Activated naive CD8-positive, alpha-beta T cell treated with anti-CD3 and anti-CD28 coated beads, Interleukin-2, amount 10 ng/mL, durations not matched to agents 7 days and 5 days (primary cell): ENCODE data around the gene TTK. TPM values are rescaled to one million over a fixed set of nuclear protein-coding genes. Genes with fewer than 3 reads are reported as not detected.
A peak's percentile ranks its signal among the peaks of the same experiment; 100 is the strongest.
"Not testable (repeated sequence)": the region's sequence is repeated elsewhere in the genome, so short reads cannot be mapped to it uniquely, and the experiment has no call there.

ENCODE experiments used
- ATAC-seq: fragments of 150-1000 bp; cut with Tn5 transposase; one replicate; pipeline ENCODE4 v1.10.0; 2021; ENCODE audit warnings: low read depth, moderate library complexity
- POLR2A ChIA-PET: fragments of 350-600 bp; sonication (Branson Sonifier 250); formaldehyde crosslinking; loops from one replicate; lab custom pipeline; 2021; ENCODE audit warnings: antibody characterized with exemption; lab: Charles Lee
- DNase-seq: peaks from one replicate; pipeline ENCODE4 v3.0.0; 2021
- H3K27ac Mint-ChIP-seq: one replicate; pipeline ENCODE4 v1.8.0; 2022; ENCODE audit warnings: mild to moderate bottlenecking, mixed read lengths
- H3K27me3 Mint-ChIP-seq: one replicate; pipeline ENCODE4 v1.8.0; 2022; ENCODE audit warnings: mild to moderate bottlenecking, moderate library complexity, mixed read lengths
- H3K36me3 Mint-ChIP-seq: one replicate; pipeline ENCODE4 v1.8.0; 2021; ENCODE audit warnings: mild to moderate bottlenecking, mixed read lengths
- H3K4me1 Mint-ChIP-seq: one replicate; pipeline ENCODE4 v1.8.0; 2021; ENCODE audit warnings: mixed read lengths
- H3K4me3 Mint-ChIP-seq: one replicate; pipeline ENCODE4 v1.8.0; 2022; ENCODE audit warnings: mild to moderate bottlenecking, moderate library complexity, mixed read lengths
- H3K9me3 Mint-ChIP-seq: one replicate; pipeline ENCODE4 v1.8.0; 2021; ENCODE audit warnings: mixed read lengths
- total RNA-seq, 2 experiments: library from RNA; stranded (reverse); gene quantifications; one replicate each; pipeline ENCODE4 v1.2.3, GENCODE V29; 2021

Gene TTK
- total RNA-seq, 2 experiments from 2014 or later: 25.7 to 27.1 TPM

GRCh38 chr6:80001337-80001736 lies 3.1 kb upstream of the TTK start:
- POLR2A ChIA-PET: no interaction called here
- no peak for ATAC-seq
- Mint-ChIP-seq H3K4me1 (peaks cover 24% of the 10 kb centered on the region), H3K9me3 (no peaks in the 10 kb centered on the region), H3K27ac (no peak overlapping the region), H3K4me3 (no peak overlapping the region), H3K36me3 (peaks cover 8% of the 10 kb centered on the region), H3K27me3 (peaks cover 20% of the 10 kb centered on the region)
- no peak for DNase-seq

GRCh38 chr6:80003826-80004172 lies 650 bp upstream of the TTK start:
- ATAC-seq: peak; percentile 38
- peaks cover 29% of the 10 kb centered on the region for H3K4me1 Mint-ChIP-seq
- H3K27ac Mint-ChIP-seq: peak overlapping the region; percentile 98
- DNase-seq: peak; percentile 63
- H3K4me3 Mint-ChIP-seq: peak overlapping the region; percentile 99
- no peaks in the 10 kb centered on the region for H3K9me3 Mint-ChIP-seq
- H3K27me3 Mint-ChIP-seq: peaks cover 9% of the 10 kb centered on the region
- POLR2A ChIA-PET: interaction anchor here (0.7 to 2.5 kb wide), 7 partner anchors 10 to 102 kb away, joined by 3 to 18 read pairs (median 6); partner anchors contain the start of genes BCKDHB and ELOVL4
- H3K36me3 Mint-ChIP-seq: peaks cover 16% of the 10 kb centered on the region

DNA sequence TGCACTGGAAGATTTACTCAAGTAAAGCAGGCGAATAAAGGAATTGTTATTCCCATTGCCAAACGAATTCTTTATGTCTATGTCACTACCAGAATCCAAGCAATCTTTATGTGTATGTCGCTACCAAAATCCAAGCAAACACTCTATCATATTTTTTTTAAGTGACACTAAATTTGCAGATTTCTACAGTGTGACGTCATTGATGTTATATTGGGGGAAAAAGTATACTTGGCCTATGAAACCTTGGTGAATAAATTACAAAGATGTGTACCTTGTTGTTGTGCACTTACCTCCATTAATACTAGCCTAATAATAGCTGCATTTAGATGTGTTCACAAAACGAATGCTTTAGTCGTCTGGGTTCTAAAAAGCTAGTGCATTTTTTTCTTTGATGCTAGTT lies 957 bp downstream of the TTK start:
- peak overlapping the region; percentile 98 for H3K27ac Mint-ChIP-seq
- POLR2A ChIA-PET: no interaction called here
- peaks cover 32% of the 10 kb centered on the region for H3K4me1 Mint-ChIP-seq
- peaks cover 4% of the 10 kb centered on the region for H3K27me3 Mint-ChIP-seq
- DNase-seq (no peak), ATAC-seq (no peak)
- peak overlapping the region; percentile 99 for H3K4me3 Mint-ChIP-seq
- H3K9me3 Mint-ChIP-seq: no peaks in the 10 kb centered on the region
- peaks cover 28% of the 10 kb centered on the region for H3K36me3 Mint-ChIP-seq

DNA sequence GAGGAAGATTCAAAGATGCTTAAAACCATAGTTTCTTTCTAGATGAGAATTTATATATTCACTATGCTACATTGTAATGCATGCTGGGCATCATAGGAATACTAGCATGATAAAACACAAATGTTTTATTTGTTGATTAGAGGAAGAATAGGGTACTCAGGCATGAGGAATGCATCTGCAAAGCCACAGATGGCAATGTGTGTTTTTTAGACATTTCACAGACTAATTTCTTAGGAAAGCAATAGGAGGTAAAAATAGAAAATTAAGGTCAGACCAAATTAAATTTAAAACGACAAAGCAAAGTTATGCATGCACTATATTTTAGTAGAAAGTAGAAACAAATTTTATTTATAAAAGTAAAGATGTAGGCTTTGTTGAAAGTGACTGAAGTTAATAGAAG lies 2.1 kb downstream of the TTK start:
- no peaks in the 10 kb centered on the region for H3K9me3 Mint-ChIP-seq
- no peak overlapping the region for H3K4me3 Mint-ChIP-seq
- ATAC-seq: no peak
- H3K27me3 Mint-ChIP-seq: peaks cover 3% of the 10 kb centered on the region
- POLR2A ChIA-PET: no interaction called here
- H3K27ac Mint-ChIP-seq: no peak overlapping the region
- H3K4me1 Mint-ChIP-seq: peaks cover 32% of the 10 kb centered on the region
- peaks cover 31% of the 10 kb centered on the region for H3K36me3 Mint-ChIP-seq
- no peak for DNase-seq

DNA sequence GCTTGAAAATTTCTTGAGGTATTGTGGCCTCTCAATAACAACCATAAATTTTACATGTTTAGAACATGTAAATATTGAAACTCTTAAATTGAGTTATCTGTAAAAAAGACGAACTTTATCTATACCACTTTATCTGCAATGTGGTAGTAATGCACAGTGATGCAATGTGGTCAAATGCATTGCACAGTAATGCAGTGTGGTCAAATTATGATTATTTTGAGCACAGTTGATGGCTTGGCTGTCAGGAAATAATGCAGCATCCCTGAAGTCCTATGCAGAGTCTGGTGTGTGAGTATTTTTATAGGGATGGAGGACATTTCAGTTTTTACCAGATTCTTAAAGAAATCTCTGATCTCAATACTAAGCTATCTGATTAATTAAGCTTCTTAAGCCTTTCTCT lies 5.1 kb downstream of the TTK start:
- peaks cover 20% of the 10 kb centered on the region for H3K4me1 Mint-ChIP-seq
- ATAC-seq (no peak), DNase-seq (no peak)
- POLR2A ChIA-PET: no interaction called here
- H3K4me3 Mint-ChIP-seq: no peak overlapping the region
- H3K27ac Mint-ChIP-seq: no peak overlapping the region
- H3K36me3 Mint-ChIP-seq: peaks cover 52% of the 10 kb centered on the region
- H3K9me3 Mint-ChIP-seq: no peaks in the 10 kb centered on the region
- no peaks in the 10 kb centered on the region for H3K27me3 Mint-ChIP-seq

GRCh38 chr6:80010288-80010687 lies 5.8 kb downstream of the TTK start:
- Mint-ChIP-seq H3K27me3 (no peaks in the 10 kb centered on the region), H3K36me3 (peaks cover 51% of the 10 kb centered on the region), H3K27ac (no peak overlapping the region), H3K4me3 (no peak overlapping the region), H3K9me3 (no peaks in the 10 kb centered on the region), H3K4me1 (peaks cover 20% of the 10 kb centered on the region)
- no peak for DNase-seq
- POLR2A ChIA-PET: no interaction called here
- ATAC-seq: no peak

DNA sequence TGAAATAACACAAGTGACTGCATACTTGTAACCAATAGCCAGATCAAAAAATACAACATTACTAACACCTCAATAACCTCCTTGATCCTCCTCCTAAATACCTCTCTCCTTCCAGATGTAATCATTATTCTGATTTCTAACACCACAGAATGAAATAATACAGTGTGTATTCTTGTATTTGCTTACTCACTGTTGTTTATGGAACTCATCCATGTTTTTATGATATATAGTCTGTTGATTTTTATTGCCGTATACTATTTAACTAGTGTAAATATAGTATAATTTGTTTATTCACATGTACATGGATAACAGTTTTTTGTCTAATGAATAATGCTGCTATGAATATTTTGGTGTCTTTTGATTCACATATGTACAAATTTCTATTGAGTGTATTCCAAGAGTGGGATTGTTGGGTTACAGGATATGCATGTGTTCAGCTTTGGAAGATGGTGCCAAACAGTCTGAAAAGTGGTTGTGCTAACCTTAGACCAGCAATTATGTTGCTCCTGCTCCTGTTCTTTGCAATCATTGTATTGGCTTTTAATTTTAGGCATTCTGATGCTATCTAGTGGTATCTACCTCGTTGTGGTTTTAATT lies 11.5 kb downstream of the TTK start:
- Mint-ChIP-seq H3K4me1 (peaks cover 1% of the 10 kb centered on the region), H3K4me3 (no peak overlapping the region), H3K27me3 (no peaks in the 10 kb centered on the region), H3K9me3 (no peaks in the 10 kb centered on the region), H3K36me3 (peaks cover 36% of the 10 kb centered on the region), H3K27ac (no peak overlapping the region)
- POLR2A ChIA-PET: no interaction called here
- no peak for DNase-seq
- ATAC-seq: no peak

GRCh38 chr6:80020381-80021120 lies 16.1 kb downstream of the TTK start:
- no peak for ATAC-seq

GRCh38 chr6:80021131-80021530 lies 16.7 kb downstream of the TTK start:
- no peak for ATAC-seq

More at GRCh38 chr6:80020381-80021120, 16.1 kb downstream of the TTK start:
- no peak for DNase-seq
- Mint-ChIP-seq H3K9me3 (no peaks in the 10 kb centered on the region), H3K27ac (peak overlapping the region; percentile 58), H3K4me3 (no peak overlapping the region), H3K4me1 (no peaks in the 10 kb centered on the region), H3K36me3 (peaks cover 29% of the 10 kb centered on the region), H3K27me3 (no peaks in the 10 kb centered on the region)
- POLR2A ChIA-PET: no interaction called here

GRCh38 chr6:80021591-80021990 lies 17.1 kb downstream of the TTK start:
- POLR2A ChIA-PET: no interaction called here
- H3K36me3 Mint-ChIP-seq: peaks cover 28% of the 10 kb centered on the region
- no peak overlapping the region for H3K27ac Mint-ChIP-seq
- H3K9me3 Mint-ChIP-seq: no peaks in the 10 kb centered on the region
- no peak for DNase-seq
- H3K27me3 Mint-ChIP-seq: no peaks in the 10 kb centered on the region
- H3K4me3 Mint-ChIP-seq: no peak overlapping the region
- ATAC-seq: no peak
- no peaks in the 10 kb centered on the region for H3K4me1 Mint-ChIP-seq

More at GRCh38 chr6:80021131-80021530, 16.7 kb downstream of the TTK start:
- no peak overlapping the region for H3K4me3 Mint-ChIP-seq
- POLR2A ChIA-PET: no interaction called here
- H3K27ac Mint-ChIP-seq: no peak overlapping the region
- no peaks in the 10 kb centered on the region for H3K27me3 Mint-ChIP-seq
- no peaks in the 10 kb centered on the region for H3K9me3 Mint-ChIP-seq
- H3K4me1 Mint-ChIP-seq: no peaks in the 10 kb centered on the region
- peaks cover 28% of the 10 kb centered on the region for H3K36me3 Mint-ChIP-seq
- DNase-seq: no peak

GRCh38 chr6:80022803-80023202 lies 18.4 kb downstream of the TTK start:
- POLR2A ChIA-PET: no interaction called here
- H3K4me1 Mint-ChIP-seq: no peaks in the 10 kb centered on the region
- peaks cover 32% of the 10 kb centered on the region for H3K36me3 Mint-ChIP-seq
- no peak for ATAC-seq
- no peak overlapping the region for H3K4me3 Mint-ChIP-seq
- H3K9me3 Mint-ChIP-seq: no peaks in the 10 kb centered on the region
- H3K27ac Mint-ChIP-seq: no peak overlapping the region
- no peaks in the 10 kb centered on the region for H3K27me3 Mint-ChIP-seq
- no peak for DNase-seq

GRCh38 chr6:80028589-80028988 lies 24.1 kb downstream of the TTK start:
- Mint-ChIP-seq H3K4me3 (no peak overlapping the region), H3K27me3 (no peaks in the 10 kb centered on the region), H3K9me3 (no peaks in the 10 kb centered on the region), H3K36me3 (peaks cover 50% of the 10 kb centered on the region), H3K4me1 (no peaks in the 10 kb centered on the region), H3K27ac (no peak overlapping the region)
- DNase-seq (no peak), ATAC-seq (no peak)
- POLR2A ChIA-PET: no interaction called here

DNA sequence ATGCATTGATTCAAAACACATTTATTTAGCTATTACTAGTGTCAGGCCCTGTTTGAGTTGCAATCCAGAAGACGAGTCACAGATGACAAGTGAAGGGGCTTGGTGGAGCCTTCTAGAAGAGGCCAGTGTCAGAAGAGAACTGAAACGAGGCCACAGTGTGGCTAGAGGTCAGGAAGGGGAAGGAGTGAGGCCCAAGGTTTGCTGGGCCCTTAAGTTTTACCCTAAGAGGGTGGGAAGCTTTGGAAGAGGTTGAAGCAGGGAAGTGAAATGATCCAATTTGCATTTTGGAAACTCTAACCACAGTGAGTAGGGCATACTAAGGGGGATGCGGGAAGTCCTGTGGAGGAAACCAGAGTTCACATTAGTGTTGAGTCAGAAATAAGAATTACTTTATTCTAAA lies 25.0 kb downstream of the TTK start:
- Mint-ChIP-seq H3K27me3 (no peaks in the 10 kb centered on the region), H3K36me3 (peaks cover 47% of the 10 kb centered on the region), H3K27ac (no peak overlapping the region), H3K9me3 (no peaks in the 10 kb centered on the region), H3K4me1 (no peaks in the 10 kb centered on the region), H3K4me3 (no peak overlapping the region)
- ATAC-seq (no peak), DNase-seq (no peak)
- POLR2A ChIA-PET: no interaction called here

- POLR2A ChIA-PET, DNase-seq, ATAC-seq, H3K27me3 Mint-ChIP-seq, H3K4me3 Mint-ChIP-seq, H3K9me3 Mint-ChIP-seq, H3K27ac Mint-ChIP-seq, H3K4me1 Mint-ChIP-seq: not testable (repeated sequence)
- H3K36me3 Mint-ChIP-seq: peaks cover 36% of the 10 kb centered on the region
Measured at GRCh38 chr6:80048220-80048619, 43.8 kb downstream of the TTK start.
